Measurements from ENCODE around the gene RNASE8. TPM values are rescaled to one million over a fixed set of nuclear protein-coding genes. Genes with fewer than 3 reads are reported as not detected.

The RNASE8 gene
- total RNA-seq, 1 donor from 2014 or later: not detected

GRCh38 chr14:21103710-21104447 is 46.3 kb downstream of the RNASE8 start:
- Mint-ChIP-seq H3K36me3 (ENCODE audit: unreplicated experiment) (no peaks in the 10 kb centered on the region), H3K27me3 (ENCODE audit: unreplicated experiment) (no peaks in the 10 kb centered on the region), H3K27ac (ENCODE audit: unreplicated experiment) (peak overlapping the region; percentile 91), H3K9me3 (ENCODE audit: unreplicated experiment) (no peaks in the 10 kb centered on the region), H3K4me3 (ENCODE audit: unreplicated experiment) (peak overlapping the region; percentile 95), H3K4me1 (ENCODE audit: unreplicated experiment) (peaks cover 51% of the 10 kb centered on the region)
- peak; percentile 97 for DNase-seq (ENCODE audit: extremely low spot score, unreplicated experiment)
- TF ChIP-seq CTCF (IDR thresholded peaks at IDR 0.05): peak; percentile 70

- Mint-ChIP-seq H3K36me3 (ENCODE audit: unreplicated experiment) (no peaks in the 10 kb centered on the region), H3K4me1 (ENCODE audit: unreplicated experiment) (peaks cover 44% of the 10 kb centered on the region), H3K27ac (ENCODE audit: unreplicated experiment) (peak overlapping the region; percentile 91), H3K9me3 (ENCODE audit: unreplicated experiment) (no peaks in the 10 kb centered on the region), H3K4me3 (ENCODE audit: unreplicated experiment) (peak overlapping the region; percentile 95), H3K27me3 (ENCODE audit: unreplicated experiment) (no peaks in the 10 kb centered on the region)
- DNase-seq (ENCODE audit: extremely low spot score, unreplicated experiment): no peak
- TF ChIP-seq CTCF (IDR thresholded peaks at IDR 0.05): peak; percentile 98
Measured at GRCh38 chr14:21104448-21105060, 46.9 kb downstream of the RNASE8 start.

- Mint-ChIP-seq H3K9me3 (ENCODE audit: unreplicated experiment) (no peaks in the 10 kb centered on the region), H3K27ac (ENCODE audit: unreplicated experiment) (no peak overlapping the region), H3K4me1 (ENCODE audit: unreplicated experiment) (peaks cover 41% of the 10 kb centered on the region), H3K4me3 (ENCODE audit: unreplicated experiment) (no peak overlapping the region), H3K36me3 (ENCODE audit: unreplicated experiment) (no peaks in the 10 kb centered on the region), H3K27me3 (ENCODE audit: unreplicated experiment) (no peaks in the 10 kb centered on the region)
- no peak for DNase-seq (ENCODE audit: extremely low spot score, unreplicated experiment)
- TF ChIP-seq CTCF (IDR thresholded peaks at IDR 0.05): no peak
Measured at GRCh38 chr14:21105095-21105494, 47.5 kb downstream of the RNASE8 start.

GRCh38 chr14:21106176-21106497 is 48.5 kb downstream of the RNASE8 start:
- no peak for TF ChIP-seq CTCF (IDR thresholded peaks at IDR 0.05)
- H3K4me1 Mint-ChIP-seq (ENCODE audit: unreplicated experiment): peaks cover 38% of the 10 kb centered on the region
- H3K9me3 Mint-ChIP-seq (ENCODE audit: unreplicated experiment): no peaks in the 10 kb centered on the region
- no peak overlapping the region for H3K27ac Mint-ChIP-seq (ENCODE audit: unreplicated experiment)
- no peak overlapping the region for H3K4me3 Mint-ChIP-seq (ENCODE audit: unreplicated experiment)
- no peak for DNase-seq (ENCODE audit: extremely low spot score, unreplicated experiment)
- H3K36me3 Mint-ChIP-seq (ENCODE audit: unreplicated experiment): no peaks in the 10 kb centered on the region
- H3K27me3 Mint-ChIP-seq (ENCODE audit: unreplicated experiment): peaks cover 5% of the 10 kb centered on the region

- Mint-ChIP-seq H3K36me3 (ENCODE audit: unreplicated experiment) (no peaks in the 10 kb centered on the region), H3K4me3 (ENCODE audit: unreplicated experiment) (peak overlapping the region; percentile 22), H3K4me1 (ENCODE audit: unreplicated experiment) (peaks cover 38% of the 10 kb centered on the region), H3K9me3 (ENCODE audit: unreplicated experiment) (no peaks in the 10 kb centered on the region), H3K27ac (ENCODE audit: unreplicated experiment) (peak overlapping the region; percentile 45), H3K27me3 (ENCODE audit: unreplicated experiment) (peaks cover 6% of the 10 kb centered on the region)
- TF ChIP-seq CTCF (IDR thresholded peaks at IDR 0.05): peak; percentile 92
- no peak for DNase-seq (ENCODE audit: extremely low spot score, unreplicated experiment)
Measured at GRCh38 chr14:21106498-21107282, 49.1 kb downstream of the RNASE8 start.

Measured in osteocyte (in vitro differentiated cells).